RWPE2 (cell line): Measurements from ENCODE around the gene KCNV2.
A peak's percentile ranks its signal among the peaks of the same experiment; 100 is the strongest.

ENCODE experiments used
- ATAC-seq: fragments of 200-7000 bp; cut with Tn5 transposase; 3 replicates; pipeline ENCODE4 v1.9.1; 2021; ENCODE audit warnings: low read depth
- DNase-seq: peaks from one replicate; pipeline ENCODE4 v3.0.0-alpha.2; 2020; ENCODE audit warnings: low spot score
- H3K27ac ChIP-seq: fragments of 450-650 bp; 2 replicates; pipeline ENCODE4 v1.5.1; 2017; ENCODE audit warnings: mild to moderate bottlenecking; ENCODE audit not compliant: poor library complexity, severe bottlenecking
- H3K27me3 ChIP-seq: fragments of 250-450 bp; sonication (Bioruptor Pico); 2 replicates; pipeline ENCODE4 v1.5.1; 2021; ENCODE audit warnings: mild to moderate bottlenecking, moderate library complexity; ENCODE audit not compliant: insufficient read depth, poor library complexity, severe bottlenecking
- H3K36me3 ChIP-seq: fragments of 250-450 bp; sonication (Bioruptor Pico); 2 replicates; pipeline ENCODE4 v1.5.1; 2020; ENCODE audit warnings: low read depth, mild to moderate bottlenecking, moderate library complexity
- H3K4me1 ChIP-seq: fragments of 250-450 bp; sonication (Bioruptor Pico); 2 replicates; pipeline ENCODE4 v1.5.1; 2021; ENCODE audit warnings: mild to moderate bottlenecking, moderate library complexity; ENCODE audit not compliant: insufficient read depth, poor library complexity, severe bottlenecking
- H3K4me3 ChIP-seq: fragments of 250-450 bp; sonication (Bioruptor Pico); 2 replicates; pipeline ENCODE4 v1.5.1; 2021; ENCODE audit warnings: mild to moderate bottlenecking, moderate library complexity; ENCODE audit not compliant: severe bottlenecking
- H3K9me3 ChIP-seq: fragments of 250-450 bp; sonication (Bioruptor Pico); 2 replicates; pipeline ENCODE4 v1.5.1; 2021; ENCODE audit warnings: mild to moderate bottlenecking, moderate library complexity; ENCODE audit not compliant: severe bottlenecking
- CTCF ChIP-seq: fragments of 450-650 bp; IDR thresholded peaks from one replicate; pipeline ENCODE4 v1.5.1; 2017; ENCODE audit warnings: mild to moderate bottlenecking, moderate library complexity; ENCODE audit not compliant: poor library complexity, severe bottlenecking

The KCNV2 gene

GRCh38 chr9:2677915-2678889 lies 39.1 kb upstream of the KCNV2 start:
- H3K27me3 ChIP-seq, result no peaks in the 10 kb centered on the region
- no peak overlapping the region for H3K4me3 ChIP-seq
- no peaks in the 10 kb centered on the region for H3K36me3 ChIP-seq
- no peak for TF ChIP-seq CTCF
- ATAC-seq (peak; percentile 49; the same call in 1 of the 3 replicates), DNase-seq (no peak)
- H3K4me1 ChIP-seq, result no peaks in the 10 kb centered on the region
- H3K9me3 ChIP-seq, result no peaks in the 10 kb centered on the region
- H3K27ac ChIP-seq, result no peak overlapping the region

- no peak overlapping the region for H3K4me3 ChIP-seq
- no peaks in the 10 kb centered on the region for H3K9me3 ChIP-seq
- DNase-seq (no peak), ATAC-seq (no peak)
- no peaks in the 10 kb centered on the region for H3K4me1 ChIP-seq
- H3K36me3 ChIP-seq, result no peaks in the 10 kb centered on the region
- H3K27ac ChIP-seq, result no peak overlapping the region
- TF ChIP-seq CTCF, result no peak
- H3K27me3 ChIP-seq, result no peaks in the 10 kb centered on the region
Measured at GRCh38 chr9:2679011-2679410, 38.3 kb upstream of the KCNV2 start.

- Histone ChIP-seq H3K36me3 (no peaks in the 10 kb centered on the region), H3K4me1 (no peaks in the 10 kb centered on the region), H3K27me3 (no peaks in the 10 kb centered on the region), H3K9me3 (no peaks in the 10 kb centered on the region), H3K4me3 (no peak overlapping the region), H3K27ac (no peak overlapping the region)
- no peak for ATAC-seq
- TF ChIP-seq CTCF, result no peak
- DNase-seq, result no peak
Measured at GRCh38 chr9:2681981-2682380, 35.3 kb upstream of the KCNV2 start.

GRCh38 chr9:2686911-2687310 lies 30.4 kb upstream of the KCNV2 start:
- no peak for DNase-seq
- no peak for TF ChIP-seq CTCF
- Histone ChIP-seq H3K27ac (no peak overlapping the region), H3K27me3 (no peaks in the 10 kb centered on the region), H3K36me3 (no peaks in the 10 kb centered on the region), H3K9me3 (no peaks in the 10 kb centered on the region), H3K4me1 (no peaks in the 10 kb centered on the region), H3K4me3 (no peak overlapping the region)
- ATAC-seq, result no peak

GRCh38 chr9:2688636-2689035 lies 28.7 kb upstream of the KCNV2 start:
- no peak for DNase-seq
- no peaks in the 10 kb centered on the region for H3K9me3 ChIP-seq
- H3K36me3 ChIP-seq, result no peaks in the 10 kb centered on the region
- H3K4me1 ChIP-seq, result no peaks in the 10 kb centered on the region
- H3K27ac ChIP-seq, result no peak overlapping the region
- no peak overlapping the region for H3K4me3 ChIP-seq
- H3K27me3 ChIP-seq, result no peaks in the 10 kb centered on the region
- no peak for TF ChIP-seq CTCF
- ATAC-seq, result no peak
